ENCODE results near the gene SPRR3.

SPRR3 gene

GRCh38 chr1:153001382-153001781, at the start of gene SPRR3:
Gene SPRR3, plus strand, starts transcription at chr1:153001749. Its CDS starts 1,272 bp downstream, at chr1:153003021.
- DNase-seq (ENCODE audit: low spot score): no peak

GRCh38 chr1:152953761-152954160, 47.8 kb upstream of the SPRR3 start:
- no peak for DNase-seq (ENCODE audit: low spot score)

GRCh38 chr1:152954436-152954835, 47.1 kb upstream of the SPRR3 start:
- no peak for DNase-seq (ENCODE audit: low spot score)

- DNase-seq (ENCODE audit: low spot score): no peak
Measured at GRCh38 chr1:152957561-152957960, 44.0 kb upstream of the SPRR3 start.

GRCh38 chr1:152959273-152959672, 42.3 kb upstream of the SPRR3 start:
- no peak for DNase-seq (ENCODE audit: low spot score)

- DNase-seq (ENCODE audit: low spot score): no peak
Measured at GRCh38 chr1:152959801-152960451, 41.6 kb upstream of the SPRR3 start.

GRCh38 chr1:152960452-152961044, 41.0 kb upstream of the SPRR3 start:
- DNase-seq (ENCODE audit: low spot score): no peak

- DNase-seq (ENCODE audit: low spot score): no peak
Measured at GRCh38 chr1:152961226-152961891, 40.2 kb upstream of the SPRR3 start.

- no peak for DNase-seq (ENCODE audit: low spot score)
Measured at GRCh38 chr1:152962876-152963415, 38.6 kb upstream of the SPRR3 start.

GRCh38 chr1:152964536-152964935, 37.0 kb upstream of the SPRR3 start:
- DNase-seq (ENCODE audit: low spot score): no peak

- no peak for DNase-seq (ENCODE audit: low spot score)
Measured at GRCh38 chr1:152965853-152966252, 35.7 kb upstream of the SPRR3 start.

- DNase-seq (ENCODE audit: low spot score): no peak
Measured at GRCh38 chr1:152967201-152967600, 34.3 kb upstream of the SPRR3 start.

GRCh38 chr1:152968248-152968647, 33.3 kb upstream of the SPRR3 start:
- no peak for DNase-seq (ENCODE audit: low spot score)

GRCh38 chr1:152969036-152969435, 32.5 kb upstream of the SPRR3 start:
- DNase-seq (ENCODE audit: low spot score): no peak

- no peak for DNase-seq (ENCODE audit: low spot score)
Measured at GRCh38 chr1:152970495-152970894, 31.1 kb upstream of the SPRR3 start, which contains the start of gene SPRR4. Gene SPRR4, plus strand, starts transcription at chr1:152970648. Its CDS starts 1,243 bp downstream, at chr1:152971891.

GRCh38 chr1:152972196-152972886, 29.2 kb upstream of the SPRR3 start:
- no peak for DNase-seq (ENCODE audit: low spot score)

GRCh38 chr1:152976688-152977087, 24.9 kb upstream of the SPRR3 start:
- DNase-seq (ENCODE audit: low spot score): no peak

- no peak for DNase-seq (ENCODE audit: low spot score)
Measured at GRCh38 chr1:152977614-152978013, 23.9 kb upstream of the SPRR3 start.

- no peak for DNase-seq (ENCODE audit: low spot score)
Measured at GRCh38 chr1:152980676-152981075, 20.9 kb upstream of the SPRR3 start.

- DNase-seq (ENCODE audit: low spot score): no peak
Measured at GRCh38 chr1:152981146-152981871, 20.2 kb upstream of the SPRR3 start.

GRCh38 chr1:152982076-152982475, 19.5 kb upstream of the SPRR3 start:
- DNase-seq (ENCODE audit: low spot score): no peak

GRCh38 chr1:152983234-152983633, 18.3 kb upstream of the SPRR3 start:
- no peak for DNase-seq (ENCODE audit: low spot score)
